T-helper 1 cell (primary cell): ENCODE measurements around the gene OR52A1.

Source experiments
- DNase-seq, 5 donors: peaks; one replicate each; pipeline ENCODE4 v3.0.0-alpha.2; 2012 to 2020

The OR52A1 gene

DNA sequence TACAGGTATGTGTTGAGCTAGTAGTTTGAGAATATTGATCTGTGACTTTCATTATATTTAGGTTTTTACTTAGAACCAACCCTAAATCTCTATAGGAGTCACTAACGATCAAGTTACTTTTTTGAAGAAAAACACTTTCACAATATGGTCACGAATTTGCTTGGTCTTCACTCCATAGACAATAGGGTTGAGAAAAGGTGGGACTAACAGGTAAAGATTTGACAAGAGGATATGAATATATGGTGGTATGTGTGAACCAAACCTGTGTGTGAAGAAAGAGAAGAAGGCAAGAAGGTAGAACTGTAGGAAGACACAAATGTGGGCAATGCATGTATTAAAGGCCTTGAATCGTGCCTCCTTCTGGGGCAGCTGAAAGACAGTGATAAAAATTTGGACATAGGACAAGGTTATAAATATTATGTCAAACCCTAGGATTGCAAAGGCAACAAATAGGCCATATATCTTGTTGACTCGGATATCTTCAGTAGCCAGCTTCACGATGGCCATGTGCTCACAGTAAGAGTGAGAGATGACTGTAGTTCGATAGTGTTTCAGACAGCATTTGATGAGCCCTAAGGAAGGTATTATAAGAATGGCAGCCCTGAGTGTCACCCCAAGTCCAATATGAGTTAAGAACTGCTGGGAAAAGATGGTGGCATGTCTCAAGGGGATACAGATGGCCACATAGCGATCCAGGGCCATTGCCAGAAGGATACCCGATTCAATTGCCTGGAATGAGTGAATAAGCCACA lies 22.8 kb downstream of the OR52A1 start:
- DNase-seq = no peak

DNA sequence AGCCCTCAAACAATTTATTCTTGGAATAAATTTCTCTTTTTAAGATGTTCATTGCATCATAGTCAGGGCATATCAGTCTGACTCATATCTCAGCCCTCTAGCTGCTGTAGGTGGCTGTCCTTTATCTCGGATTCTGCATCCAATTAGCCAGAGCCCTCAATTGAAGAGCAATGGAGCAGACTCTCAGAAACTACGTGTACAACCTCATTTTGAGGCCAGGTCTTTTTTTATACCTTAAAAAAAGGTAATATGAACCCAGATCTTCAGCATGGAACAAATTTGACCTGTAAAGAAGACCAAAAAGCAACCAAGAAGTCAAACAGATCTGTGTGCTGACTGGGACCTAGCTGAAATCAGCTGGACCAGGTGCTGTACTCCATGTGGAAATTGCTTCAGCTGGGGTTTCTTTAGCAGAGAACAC lies 25.1 kb downstream of the OR52A1 start:
- no peak for DNase-seq

DNA sequence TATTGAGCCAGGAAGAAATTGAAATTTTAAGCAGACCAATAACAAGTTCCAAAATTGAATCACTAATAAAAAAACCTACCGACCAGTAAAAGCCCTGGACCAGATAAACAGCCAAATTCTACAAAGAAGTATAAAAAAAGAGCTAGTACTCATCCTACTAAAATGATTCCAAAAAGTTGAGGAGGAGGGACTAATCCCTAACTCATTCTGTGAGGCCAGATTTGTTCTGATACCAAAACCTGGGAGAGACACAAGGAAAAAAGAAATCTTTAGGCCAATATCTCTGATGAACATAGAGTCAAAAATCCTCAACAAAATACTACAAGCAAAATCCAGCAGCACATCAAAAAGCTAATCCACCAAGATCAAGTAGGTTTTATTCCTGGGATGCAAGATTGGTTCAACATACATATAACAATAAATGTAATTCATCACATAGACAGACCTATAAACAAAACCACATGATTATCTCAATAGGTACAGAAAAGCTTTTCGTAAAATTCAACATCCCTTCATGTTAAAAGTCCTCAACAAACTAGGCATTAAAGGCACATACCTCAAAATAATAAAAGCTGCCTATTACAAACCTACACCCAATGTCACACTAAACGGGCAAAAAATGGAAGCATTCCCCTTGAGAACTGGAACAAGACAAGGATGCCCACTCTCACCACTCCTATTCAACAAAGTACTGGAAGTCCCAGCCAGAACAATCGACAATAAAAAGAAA lies 29.5 kb downstream of the OR52A1 start:
- DNase-seq = no peak

DNA sequence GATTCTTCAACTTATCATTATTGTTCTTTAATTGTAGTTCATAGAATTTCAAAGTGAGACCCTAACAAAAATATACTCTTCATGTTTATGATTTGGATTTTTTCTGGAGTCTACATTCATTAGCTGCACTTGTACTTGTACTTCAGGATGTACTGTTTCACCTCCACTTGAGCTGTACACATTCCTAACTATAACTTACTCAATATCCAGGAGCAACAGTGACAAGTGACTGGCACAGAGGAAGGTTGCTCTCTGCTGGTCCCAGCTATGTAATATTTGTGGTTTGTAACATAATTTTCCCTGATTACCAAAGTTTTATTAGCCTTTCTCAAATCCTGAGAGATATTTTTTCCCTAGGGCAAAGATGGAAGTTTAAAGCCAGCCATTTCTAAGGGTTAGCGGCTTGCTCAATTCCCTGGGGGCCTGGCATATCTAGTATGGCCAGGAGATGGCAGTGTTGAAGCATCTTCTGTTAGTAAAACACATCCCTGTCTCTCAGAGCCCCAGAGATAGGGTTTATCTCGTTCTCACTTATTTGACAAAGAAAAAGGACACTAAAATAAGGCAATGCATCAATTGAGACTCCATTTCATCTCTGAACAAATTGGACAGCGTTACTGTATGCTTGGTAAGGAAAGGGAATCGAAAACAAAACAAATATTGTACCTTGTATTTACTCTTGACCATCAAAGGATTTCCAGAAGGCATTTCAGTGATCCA lies 30.6 kb downstream of the OR52A1 start:
- peak in 2 of 5 donors; percentile 16 to 32 for DNase-seq

DNA sequence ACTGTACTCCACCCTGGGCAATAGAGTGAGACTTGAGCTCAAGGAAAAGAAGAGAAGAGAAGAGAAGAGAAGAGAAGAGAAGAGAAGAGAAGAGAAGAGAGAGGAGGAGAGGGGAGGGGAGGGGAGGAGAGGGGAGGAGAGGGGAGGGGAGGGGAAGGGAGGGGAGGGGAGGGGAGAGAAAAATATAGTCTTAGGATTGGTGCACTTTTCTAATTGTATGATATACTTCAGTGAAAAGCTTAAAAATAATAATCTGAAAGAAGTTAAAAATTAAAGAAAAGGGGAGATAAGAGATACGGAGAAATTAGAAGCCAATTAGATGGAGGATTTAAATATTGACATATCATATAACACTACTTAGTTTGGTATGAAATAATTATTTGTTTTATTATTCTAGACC lies 35.7 kb downstream of the OR52A1 start:
- DNase-seq = no peak

DNA sequence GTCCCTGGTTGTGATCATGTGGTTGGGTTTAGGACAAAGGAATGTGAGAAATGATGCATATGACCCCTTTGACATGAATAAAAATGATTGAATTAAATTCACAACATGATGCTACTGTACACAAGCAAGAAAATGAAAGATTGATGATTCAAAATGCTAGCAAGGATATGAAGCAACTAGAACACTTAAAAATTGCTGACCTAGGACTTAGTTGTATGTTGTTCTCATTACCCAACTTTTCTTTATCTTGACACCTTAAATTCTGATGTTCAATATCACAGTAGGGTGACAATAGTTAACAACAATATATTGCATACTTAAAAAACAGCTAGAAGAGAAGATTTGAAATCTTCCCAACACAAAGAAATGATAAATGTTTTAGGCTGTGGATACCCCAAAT lies 37.0 kb downstream of the OR52A1 start:
- no peak for DNase-seq

DNA sequence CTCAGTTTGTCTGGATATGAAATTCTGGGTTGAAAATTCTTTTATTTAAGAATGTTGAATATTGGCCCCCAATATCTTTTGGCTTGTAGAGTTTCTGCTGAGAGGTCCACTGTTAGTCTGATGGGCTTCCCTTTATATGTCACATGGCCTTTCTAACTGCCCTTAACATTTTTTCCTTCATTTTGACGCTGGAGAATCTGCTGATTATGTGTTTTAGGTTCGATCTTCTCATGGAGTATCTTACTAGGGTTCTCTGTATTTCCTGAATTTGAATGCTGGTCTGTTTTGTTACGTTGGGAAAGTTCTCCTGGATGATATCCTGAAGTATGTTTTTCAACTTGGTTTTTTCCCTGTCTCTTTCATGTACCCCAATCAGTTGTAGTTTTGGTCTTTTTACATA lies 39.2 kb downstream of the OR52A1 start:
- no peak for DNase-seq

DNA sequence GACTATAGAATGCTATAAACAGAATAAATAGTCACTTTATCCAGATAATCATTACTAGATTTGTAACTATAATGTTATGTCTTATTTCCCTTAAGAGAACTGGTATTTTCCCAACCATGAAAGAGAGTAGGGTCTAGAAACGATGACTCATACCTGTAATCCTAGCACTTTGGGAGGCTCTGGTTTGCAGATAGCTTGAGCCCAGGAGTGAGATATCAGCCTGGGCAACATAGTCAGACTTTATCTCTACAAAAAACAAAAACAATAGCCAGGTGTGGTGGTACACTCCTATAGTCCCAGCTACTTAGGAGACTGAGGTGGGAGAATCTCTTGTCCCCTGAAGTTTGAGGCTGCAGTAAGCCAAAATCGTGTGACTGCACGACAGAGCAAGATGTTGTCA lies 47.3 kb downstream of the OR52A1 start:
- DNase-seq = no peak

DNA sequence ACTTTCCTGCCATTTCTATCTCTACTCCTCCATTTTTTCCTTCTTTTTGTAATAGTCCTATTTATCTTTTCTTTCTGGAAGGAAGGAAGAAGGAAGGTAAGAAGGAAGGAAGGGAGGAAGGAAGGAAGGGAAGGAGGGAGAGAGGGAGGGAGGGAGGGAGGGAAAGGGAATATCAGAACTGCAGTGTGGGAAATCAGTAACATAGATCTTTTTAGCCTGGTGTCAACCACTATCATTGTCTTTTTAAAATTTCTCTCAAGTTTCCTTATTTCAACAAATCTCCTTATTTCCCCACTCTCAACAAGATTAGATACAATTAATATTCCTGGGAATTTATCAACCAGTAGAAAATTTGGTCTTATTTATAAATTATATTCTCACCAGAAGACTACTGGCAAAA lies 51.5 kb downstream of the OR52A1 start:
- no peak for DNase-seq

DNA sequence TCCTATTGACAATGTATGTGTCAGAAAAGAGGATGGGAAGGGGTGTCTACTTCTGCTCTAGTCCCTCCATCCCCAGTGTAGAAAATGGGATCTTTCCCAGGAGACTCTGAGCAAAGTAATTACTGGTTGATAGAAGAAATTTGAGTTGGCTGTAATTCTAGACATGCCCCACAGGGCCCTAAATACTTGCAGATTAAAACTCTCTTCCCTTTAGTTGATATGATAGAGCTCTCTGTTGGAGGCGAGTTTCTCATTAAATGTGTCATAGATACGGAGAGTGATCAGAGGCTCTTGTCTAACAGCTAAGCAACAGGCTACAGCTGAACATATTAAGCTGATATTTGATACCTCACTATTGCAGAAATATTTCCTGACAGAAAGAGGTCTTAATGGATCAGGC lies 52.3 kb downstream of the OR52A1 start:
- DNase-seq = no peak

DNA sequence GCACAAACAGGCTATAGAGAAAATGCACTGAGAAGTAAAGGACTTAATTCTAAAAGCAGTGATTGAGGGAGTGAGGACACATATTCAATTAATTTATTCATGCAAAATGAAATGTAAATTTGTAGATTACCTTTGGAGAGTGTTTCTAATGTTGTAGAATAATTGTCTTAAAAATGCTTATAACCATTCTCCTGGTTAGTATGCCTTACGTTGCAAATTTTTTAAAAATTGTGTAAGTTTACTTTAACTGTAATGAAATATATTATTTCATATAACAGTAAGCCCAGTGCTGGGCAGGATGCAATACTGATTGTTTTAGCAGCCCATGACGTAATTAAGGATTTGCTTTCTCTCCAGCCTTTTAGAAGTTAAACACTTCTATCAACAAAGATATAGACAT lies 58.5 kb downstream of the OR52A1 start:
- DNase-seq = no peak
